ENCODE data around the gene MICB. TPM values are rescaled to one million over a fixed set of nuclear protein-coding genes. Genes with fewer than 3 reads are reported as not detected.

MICB gene
- total and polyA plus RNA-seq, 9 of the 15 experiments (the other 6 are each of a cell fraction or from before 2014, with no cell fraction given), result 13.3 to 34.5 (median 19.8) TPM

DNA sequence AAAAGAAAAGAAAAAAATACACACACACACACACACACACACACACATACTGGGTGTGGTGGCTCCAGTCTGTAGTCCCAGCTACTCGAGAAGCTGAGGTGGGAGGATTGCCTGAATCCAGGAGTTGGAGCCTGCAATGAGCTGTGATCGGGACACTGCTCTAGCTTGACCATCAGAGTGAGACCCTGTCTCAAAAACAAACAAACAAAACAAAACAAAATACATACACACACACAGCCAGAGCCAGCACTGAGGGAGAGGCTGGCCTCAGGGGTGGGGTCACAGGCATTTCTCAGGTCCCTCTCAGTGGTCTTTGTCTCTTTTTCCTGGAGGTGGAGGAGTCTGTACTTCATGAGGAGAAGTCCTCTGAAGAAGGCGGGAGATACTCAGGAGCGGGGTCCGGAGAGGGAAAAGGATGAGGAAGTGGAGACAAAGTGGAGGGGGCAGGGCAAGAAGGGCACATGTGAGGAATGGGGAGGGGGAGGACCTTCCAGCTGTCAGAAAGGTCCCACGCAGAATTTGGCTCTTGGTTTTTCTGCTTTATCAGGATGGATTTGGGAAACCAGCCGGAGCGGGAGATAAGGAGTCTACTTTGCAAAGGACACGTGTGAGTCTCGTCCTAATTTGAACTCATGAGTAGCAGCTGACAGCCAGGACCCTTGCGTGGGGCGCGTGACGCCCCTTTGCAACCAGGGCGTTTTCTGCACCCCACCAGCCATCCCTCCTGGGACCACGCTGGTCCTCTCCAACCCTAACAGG lies 7.7 kb upstream of the MICB start (continued):
- TF ChIP-seq, protein P1, sequence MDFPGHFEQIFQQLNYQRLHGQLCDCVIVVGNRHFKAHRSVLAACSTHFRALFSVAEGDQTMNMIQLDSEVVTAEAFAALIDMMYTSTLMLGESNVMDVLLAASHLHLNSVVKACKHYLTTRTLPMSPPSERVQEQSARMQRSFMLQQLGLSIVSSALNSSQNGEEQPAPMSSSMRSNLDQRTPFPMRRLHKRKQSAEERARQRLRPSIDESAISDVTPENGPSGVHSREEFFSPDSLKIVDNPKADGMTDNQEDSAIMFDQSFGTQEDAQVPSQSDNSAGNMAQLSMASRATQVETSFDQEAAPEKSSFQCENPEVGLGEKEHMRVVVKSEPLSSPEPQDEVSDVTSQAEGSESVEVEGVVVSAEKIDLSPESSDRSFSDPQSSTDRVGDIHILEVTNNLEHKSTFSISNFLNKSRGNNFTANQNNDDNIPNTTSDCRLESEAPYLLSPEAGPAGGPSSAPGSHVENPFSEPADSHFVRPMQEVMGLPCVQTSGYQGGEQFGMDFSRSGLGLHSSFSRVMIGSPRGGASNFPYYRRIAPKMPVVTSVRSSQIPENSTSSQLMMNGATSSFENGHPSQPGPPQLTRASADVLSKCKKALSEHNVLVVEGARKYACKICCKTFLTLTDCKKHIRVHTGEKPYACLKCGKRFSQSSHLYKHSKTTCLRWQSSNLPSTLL (IDR thresholded peaks at IDR 0.05), result no peak
- TF ChIP-seq ZZZ3 (IDR thresholded peaks at IDR 0.05) (no peak), POLR2AphosphoS5 (IDR thresholded peaks at IDR 0.05; ENCODE audit: control insufficient read depth, insufficient read depth, low read depth, low read length) (no peak), TEAD1 (CRISPR knock-in tag; IDR thresholded peaks at IDR 0.05) (no peak), SRF (CRISPR knock-in tag; IDR thresholded peaks at IDR 0.05) (no peak), CBX8 (IDR thresholded peaks at IDR 0.05; ENCODE audit: borderline replicate concordance, extremely low read depth, low read depth, low read length, poor library complexity, severe bottlenecking) (no peak), CBX1 (IDR thresholded peaks at IDR 0.05; ENCODE audit: low read depth) (no peak), C11orf30 (IDR thresholded peaks at IDR 0.05; ENCODE audit: low read depth) (no peak), KHSRP (IDR thresholded peaks at IDR 0.05) (no peak), ZBTB8A (IDR thresholded peaks at IDR 0.05; ENCODE audit: partially characterized antibody) (no peak)
- TF ChIP-seq, protein P2, sequence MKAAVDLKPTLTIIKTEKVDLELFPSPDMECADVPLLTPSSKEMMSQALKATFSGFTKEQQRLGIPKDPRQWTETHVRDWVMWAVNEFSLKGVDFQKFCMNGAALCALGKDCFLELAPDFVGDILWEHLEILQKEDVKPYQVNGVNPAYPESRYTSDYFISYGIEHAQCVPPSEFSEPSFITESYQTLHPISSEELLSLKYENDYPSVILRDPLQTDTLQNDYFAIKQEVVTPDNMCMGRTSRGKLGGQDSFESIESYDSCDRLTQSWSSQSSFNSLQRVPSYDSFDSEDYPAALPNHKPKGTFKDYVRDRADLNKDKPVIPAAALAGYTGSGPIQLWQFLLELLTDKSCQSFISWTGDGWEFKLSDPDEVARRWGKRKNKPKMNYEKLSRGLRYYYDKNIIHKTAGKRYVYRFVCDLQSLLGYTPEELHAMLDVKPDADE (conservative IDR thresholded peaks at IDR 0.05; ENCODE audit: control insufficient read depth, low read depth, low read length), result no peak
- TF ChIP-seq, protein P3, sequence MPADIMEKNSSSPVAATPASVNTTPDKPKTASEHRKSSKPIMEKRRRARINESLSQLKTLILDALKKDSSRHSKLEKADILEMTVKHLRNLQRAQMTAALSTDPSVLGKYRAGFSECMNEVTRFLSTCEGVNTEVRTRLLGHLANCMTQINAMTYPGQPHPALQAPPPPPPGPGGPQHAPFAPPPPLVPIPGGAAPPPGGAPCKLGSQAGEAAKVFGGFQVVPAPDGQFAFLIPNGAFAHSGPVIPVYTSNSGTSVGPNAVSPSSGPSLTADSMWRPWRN (IDR thresholded peaks at IDR 0.05; ENCODE audit: low read depth), result no peak
- TF ChIP-seq, protein P4, sequence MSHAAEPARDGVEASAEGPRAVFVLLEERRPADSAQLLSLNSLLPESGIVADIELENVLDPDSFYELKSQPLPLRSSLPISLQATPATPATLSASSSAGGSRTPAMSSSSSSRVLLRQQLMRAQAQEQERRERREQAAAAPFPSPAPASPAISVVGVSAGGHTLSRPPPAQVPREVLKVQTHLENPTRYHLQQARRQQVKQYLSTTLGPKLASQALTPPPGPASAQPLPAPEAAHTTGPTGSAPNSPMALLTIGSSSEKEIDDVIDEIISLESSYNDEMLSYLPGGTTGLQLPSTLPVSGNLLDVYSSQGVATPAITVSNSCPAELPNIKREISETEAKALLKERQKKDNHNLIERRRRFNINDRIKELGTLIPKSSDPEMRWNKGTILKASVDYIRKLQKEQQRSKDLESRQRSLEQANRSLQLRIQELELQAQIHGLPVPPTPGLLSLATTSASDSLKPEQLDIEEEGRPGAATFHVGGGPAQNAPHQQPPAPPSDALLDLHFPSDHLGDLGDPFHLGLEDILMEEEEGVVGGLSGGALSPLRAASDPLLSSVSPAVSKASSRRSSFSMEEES (CRISPR knock-in tag; IDR thresholded peaks at IDR 0.05), result no peak; the same call in 1 of the 2 replicates
- TF ChIP-seq, protein P5, sequence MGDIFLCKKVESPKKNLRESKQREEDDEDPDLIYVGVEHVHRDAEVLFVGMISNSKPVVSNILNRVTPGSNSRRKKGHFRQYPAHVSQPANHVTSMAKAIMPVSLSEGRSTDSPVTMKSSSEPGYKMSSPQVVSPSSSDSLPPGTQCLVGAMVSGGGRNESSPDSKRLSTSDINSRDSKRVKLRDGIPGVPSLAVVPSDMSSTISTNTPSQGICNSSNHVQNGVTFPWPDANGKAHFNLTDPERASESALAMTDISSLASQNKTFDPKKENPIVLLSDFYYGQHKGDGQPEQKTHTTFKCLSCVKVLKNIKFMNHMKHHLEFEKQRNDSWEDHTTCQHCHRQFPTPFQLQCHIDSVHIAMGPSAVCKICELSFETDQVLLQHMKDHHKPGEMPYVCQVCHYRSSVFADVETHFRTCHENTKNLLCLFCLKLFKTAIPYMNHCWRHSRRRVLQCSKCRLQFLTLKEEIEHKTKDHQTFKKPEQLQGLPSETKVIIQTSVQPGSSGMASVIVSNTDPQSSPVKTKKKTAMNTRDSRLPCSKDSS (IDR thresholded peaks at IDR 0.05; ENCODE audit: low read depth, partially characterized antibody), result no peak
- TF ChIP-seq, protein P6, sequence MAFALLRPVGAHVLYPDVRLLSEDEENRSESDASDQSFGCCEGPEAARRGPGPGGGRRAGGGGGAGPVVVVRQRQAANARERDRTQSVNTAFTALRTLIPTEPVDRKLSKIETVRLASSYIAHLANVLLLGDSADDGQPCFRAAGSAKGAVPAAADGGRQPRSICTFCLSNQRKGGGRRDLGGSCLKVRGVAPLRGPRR (CRISPR knock-in tag; IDR thresholded peaks at IDR 0.05), result no peak
- TF ChIP-seq, protein P7, sequence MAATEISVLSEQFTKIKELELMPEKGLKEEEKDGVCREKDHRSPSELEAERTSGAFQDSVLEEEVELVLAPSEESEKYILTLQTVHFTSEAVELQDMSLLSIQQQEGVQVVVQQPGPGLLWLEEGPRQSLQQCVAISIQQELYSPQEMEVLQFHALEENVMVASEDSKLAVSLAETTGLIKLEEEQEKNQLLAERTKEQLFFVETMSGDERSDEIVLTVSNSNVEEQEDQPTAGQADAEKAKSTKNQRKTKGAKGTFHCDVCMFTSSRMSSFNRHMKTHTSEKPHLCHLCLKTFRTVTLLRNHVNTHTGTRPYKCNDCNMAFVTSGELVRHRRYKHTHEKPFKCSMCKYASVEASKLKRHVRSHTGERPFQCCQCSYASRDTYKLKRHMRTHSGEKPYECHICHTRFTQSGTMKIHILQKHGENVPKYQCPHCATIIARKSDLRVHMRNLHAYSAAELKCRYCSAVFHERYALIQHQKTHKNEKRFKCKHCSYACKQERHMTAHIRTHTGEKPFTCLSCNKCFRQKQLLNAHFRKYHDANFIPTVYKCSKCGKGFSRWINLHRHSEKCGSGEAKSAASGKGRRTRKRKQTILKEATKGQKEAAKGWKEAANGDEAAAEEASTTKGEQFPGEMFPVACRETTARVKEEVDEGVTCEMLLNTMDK (IDR thresholded peaks at IDR 0.05; ENCODE audit: borderline replicate concordance, insufficient read depth, low read depth, low read length, poor library complexity, severe bottlenecking), result no peak

All from K562 (cell line).